Activated CD4-positive, alpha-beta T cell treated with anti-CD3 and anti-CD28 coated beads, Interleukin-2, amount 10 ng/mL, durations not matched to agents 7 days and 5 days (primary cell): ENCODE results near the gene NLRP10. TPM values are rescaled to one million over a fixed set of nuclear protein-coding genes. Genes with fewer than 3 reads are reported as not detected.

Source experiments
- CTCF ChIA-PET: fragments of 350-600 bp; sonication (Branson Sonifier 250); formaldehyde crosslinking; loops from one replicate; lab custom pipeline; 2021; ENCODE audit warnings: antibody characterized with exemption; lab: Charles Lee
- POLR2A ChIA-PET: fragments of 350-600 bp; sonication (Branson Sonifier 250); formaldehyde crosslinking; loops from one replicate; lab custom pipeline; 2021; ENCODE audit warnings: antibody characterized with exemption; lab: Charles Lee
- DNase-seq: peaks from one replicate; pipeline ENCODE4 v3.0.0-alpha.2; 2020
- H3K27ac Mint-ChIP-seq: one replicate; pipeline ENCODE4 v1.8.0; 2021; ENCODE audit warnings: mild to moderate bottlenecking, moderate library complexity, mixed read lengths
- H3K27me3 Mint-ChIP-seq: one replicate; pipeline ENCODE4 v1.8.0; 2021; ENCODE audit warnings: mixed read lengths
- H3K36me3 Mint-ChIP-seq: one replicate; pipeline ENCODE4 v1.8.0; 2021; ENCODE audit warnings: low read depth, mixed read lengths
- H3K4me1 Mint-ChIP-seq: one replicate; pipeline ENCODE4 v1.8.0; 2021; ENCODE audit warnings: mixed read lengths
- H3K4me3 Mint-ChIP-seq: one replicate; pipeline ENCODE4 v1.8.0; 2021; ENCODE audit warnings: mild to moderate bottlenecking, moderate library complexity, mixed read lengths
- H3K9me3 Mint-ChIP-seq: one replicate; pipeline ENCODE4 v1.8.0; 2021; ENCODE audit warnings: mixed read lengths
- total RNA-seq, 2 experiments: library from RNA; stranded (reverse); gene quantifications; one replicate each; pipeline ENCODE4 v1.2.3, GENCODE V29; 2021

Gene NLRP10
- not detected for total RNA-seq

DNA sequence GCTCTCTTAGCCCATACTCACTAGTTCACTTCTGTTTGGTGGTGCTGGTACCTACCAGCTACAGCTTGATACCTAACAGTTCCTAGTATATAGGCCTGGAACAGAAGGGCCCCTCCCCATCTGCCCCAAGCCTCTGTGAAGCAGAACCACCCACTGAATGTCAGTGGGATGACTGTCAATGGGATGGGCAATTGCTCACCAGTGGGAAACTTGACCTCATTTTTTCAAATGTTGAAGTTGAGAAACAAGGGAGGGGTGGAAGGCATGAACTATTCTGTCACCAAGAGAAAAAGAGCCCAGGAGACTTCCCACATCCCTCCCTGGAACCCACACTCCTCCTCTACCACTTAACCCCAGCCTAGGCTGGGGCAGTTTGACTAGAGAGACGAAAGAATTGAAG, at the start of gene NLRP10:
NLRP10 (minus strand) TSS at position 62 of the 400 bp plus-strand sequence. CDS start 1,952 bp downstream, outside the sequence.
- Mint-ChIP-seq H3K4me1 (no peaks in the 10 kb centered on the region), H3K9me3 (no peaks in the 10 kb centered on the region), H3K4me3 (no peak within 1 kb of the TSS), H3K27ac (no peak within 1 kb of the TSS), H3K36me3 (no peaks in the 10 kb centered on the region), H3K27me3 (peaks cover 5% of the 10 kb centered on the region)
- CTCF ChIA-PET: no interaction called here
- POLR2A ChIA-PET: no interaction called here
- DNase-seq: no peak

- no peak overlapping the region for H3K27ac Mint-ChIP-seq
- H3K36me3 Mint-ChIP-seq: no peaks in the 10 kb centered on the region
- H3K27me3 Mint-ChIP-seq: peaks cover 40% of the 10 kb centered on the region
- ChIA-PET POLR2A (no interaction called here), CTCF (interaction anchor here (0.7 to 1.0 kb wide), 2 partner anchors 75 to 648 kb away, joined by 3 to 6 read pairs; no protein-coding TSS in a partner anchor)
- H3K9me3 Mint-ChIP-seq: no peaks in the 10 kb centered on the region
- no peak for DNase-seq
- H3K4me1 Mint-ChIP-seq: peaks cover 5% of the 10 kb centered on the region
- H3K4me3 Mint-ChIP-seq: no peak overlapping the region
Observed at GRCh38 chr11:8013833-8014232, 48.6 kb upstream of the NLRP10 start.

DNA sequence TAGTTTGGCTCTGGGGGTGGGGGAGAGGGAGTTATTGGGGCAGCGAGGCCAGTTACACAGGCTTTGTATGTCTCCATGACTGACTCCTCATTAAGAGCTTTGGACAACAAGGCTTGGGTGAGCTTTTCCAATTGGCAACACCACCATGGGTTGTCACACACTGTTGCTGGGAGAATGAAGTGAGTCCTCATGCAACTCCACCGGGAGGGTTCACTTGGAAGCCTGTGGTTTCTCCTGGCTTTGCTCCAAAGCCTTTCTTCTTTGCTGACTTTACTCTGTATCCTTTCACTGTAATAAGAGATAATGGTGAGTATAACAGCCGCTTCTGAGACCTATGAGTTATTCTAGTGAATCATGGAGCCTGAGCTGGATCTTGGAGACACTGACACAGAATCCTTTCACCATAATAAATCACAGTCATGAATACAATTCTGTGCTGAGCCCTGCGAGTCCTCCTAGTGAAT, 46.8 kb upstream of the NLRP10 start:
- Mint-ChIP-seq H3K4me3 (no peak overlapping the region), H3K36me3 (no peaks in the 10 kb centered on the region), H3K9me3 (no peaks in the 10 kb centered on the region), H3K4me1 (no peaks in the 10 kb centered on the region), H3K27me3 (peaks cover 26% of the 10 kb centered on the region), H3K27ac (no peak overlapping the region)
- DNase-seq: no peak
- ChIA-PET POLR2A (no interaction called here), CTCF (interaction anchor here (0.5 kb wide), 1 partner anchor 298 kb away, joined by 3 read pairs; no protein-coding TSS in a partner anchor)

DNA sequence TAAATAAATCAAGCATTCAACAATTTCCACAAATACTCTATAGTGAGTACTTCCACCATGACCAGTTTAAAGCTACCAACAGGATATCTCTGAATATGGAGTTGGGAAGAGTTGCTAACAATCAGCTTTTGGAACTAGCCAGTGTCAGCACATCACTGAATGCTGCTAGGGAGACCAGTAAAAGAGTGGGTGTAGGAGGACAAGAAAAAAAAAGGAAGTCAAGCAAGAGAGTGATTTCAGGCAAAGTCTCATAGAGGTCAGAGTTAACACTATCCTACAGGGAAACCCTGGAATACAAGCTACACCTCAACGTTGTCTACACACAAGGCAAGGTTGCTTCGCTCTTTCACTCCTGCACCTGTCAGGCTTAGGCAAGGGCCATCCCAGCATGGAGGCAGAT, 46.1 kb upstream of the NLRP10 start:
- no peaks in the 10 kb centered on the region for H3K9me3 Mint-ChIP-seq
- ChIA-PET CTCF (interaction anchor here (0.5 to 1.8 kb wide), 3 partner anchors 76 to 298 kb away, joined by 3 to 6 read pairs (median 6); no protein-coding TSS in a partner anchor), POLR2A (no interaction called here)
- no peaks in the 10 kb centered on the region for H3K4me1 Mint-ChIP-seq
- no peak overlapping the region for H3K27ac Mint-ChIP-seq
- H3K36me3 Mint-ChIP-seq: no peaks in the 10 kb centered on the region
- H3K27me3 Mint-ChIP-seq: peaks cover 20% of the 10 kb centered on the region
- no peak overlapping the region for H3K4me3 Mint-ChIP-seq
- no peak for DNase-seq

GRCh38 chr11:8009856-8010255, 44.6 kb upstream of the NLRP10 start:
- ChIA-PET POLR2A (interaction anchor here (0.6 kb wide), 1 partner anchor 417 kb away, joined by 4 read pairs; no protein-coding TSS in a partner anchor), CTCF (interaction anchor here (0.7 to 1.8 kb wide), 4 partner anchors 19 to 89 kb away, joined by 3 to 6 read pairs (median 4); partner anchors contain the start of gene EIF3F)
- H3K4me3 Mint-ChIP-seq: no peak overlapping the region
- no peaks in the 10 kb centered on the region for H3K9me3 Mint-ChIP-seq
- H3K36me3 Mint-ChIP-seq: no peaks in the 10 kb centered on the region
- H3K27me3 Mint-ChIP-seq: peaks cover 10% of the 10 kb centered on the region
- no peak for DNase-seq
- H3K27ac Mint-ChIP-seq: no peak overlapping the region
- H3K4me1 Mint-ChIP-seq: no peaks in the 10 kb centered on the region

DNA sequence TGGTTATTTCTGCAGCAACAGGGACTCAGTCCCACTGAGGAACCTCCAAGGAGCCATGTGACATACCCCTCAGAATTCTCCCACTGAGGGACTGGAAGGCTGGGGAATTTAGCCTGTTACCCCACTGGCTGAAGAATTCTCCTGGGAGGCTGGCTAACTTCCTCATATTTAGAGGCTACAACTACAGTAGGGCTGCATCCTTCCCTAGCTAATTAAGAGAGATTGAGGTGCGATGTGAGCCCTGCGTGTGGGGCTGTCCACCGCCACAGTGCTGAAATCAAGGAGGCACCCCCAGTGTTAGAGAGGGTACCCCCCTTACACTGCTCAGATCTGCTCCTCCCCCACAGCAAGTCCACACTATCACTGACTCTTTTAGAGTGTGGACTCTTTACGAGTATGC, 43.0 kb upstream of the NLRP10 start:
- CTCF ChIA-PET: no interaction called here
- Mint-ChIP-seq H3K27ac (no peak overlapping the region), H3K4me3 (no peak overlapping the region), H3K36me3 (no peaks in the 10 kb centered on the region), H3K9me3 (no peaks in the 10 kb centered on the region), H3K27me3 (peaks cover 4% of the 10 kb centered on the region), H3K4me1 (no peaks in the 10 kb centered on the region)
- no peak for DNase-seq
- POLR2A ChIA-PET: no interaction called here

GRCh38 chr11:8006349-8006977, 41.2 kb upstream of the NLRP10 start:
- no peaks in the 10 kb centered on the region for H3K9me3 Mint-ChIP-seq
- CTCF ChIA-PET: interaction anchor here (0.7 to 2.1 kb wide), 10 partner anchors 9 to 94 kb away, joined by 3 to 10 read pairs (median 4); partner anchors contain the start of gene EIF3F
- H3K27ac Mint-ChIP-seq: no peak overlapping the region
- DNase-seq: peak; percentile 52
- no peak overlapping the region for H3K4me3 Mint-ChIP-seq
- H3K36me3 Mint-ChIP-seq: no peaks in the 10 kb centered on the region
- POLR2A ChIA-PET: no interaction called here
- no peaks in the 10 kb centered on the region for H3K27me3 Mint-ChIP-seq
- no peaks in the 10 kb centered on the region for H3K4me1 Mint-ChIP-seq

- Mint-ChIP-seq H3K9me3 (no peaks in the 10 kb centered on the region), H3K4me1 (no peaks in the 10 kb centered on the region), H3K27ac (no peak overlapping the region), H3K27me3 (no peaks in the 10 kb centered on the region), H3K4me3 (no peak overlapping the region), H3K36me3 (no peaks in the 10 kb centered on the region)
- no peak for DNase-seq
- CTCF ChIA-PET: interaction anchor here (1.7 to 2.1 kb wide), 3 partner anchors 10 to 95 kb away, joined by 5 to 10 read pairs (median 9); no protein-coding TSS in a partner anchor
- POLR2A ChIA-PET: no interaction called here
Observed at GRCh38 chr11:8005556-8005955, 40.3 kb upstream of the NLRP10 start.

DNA sequence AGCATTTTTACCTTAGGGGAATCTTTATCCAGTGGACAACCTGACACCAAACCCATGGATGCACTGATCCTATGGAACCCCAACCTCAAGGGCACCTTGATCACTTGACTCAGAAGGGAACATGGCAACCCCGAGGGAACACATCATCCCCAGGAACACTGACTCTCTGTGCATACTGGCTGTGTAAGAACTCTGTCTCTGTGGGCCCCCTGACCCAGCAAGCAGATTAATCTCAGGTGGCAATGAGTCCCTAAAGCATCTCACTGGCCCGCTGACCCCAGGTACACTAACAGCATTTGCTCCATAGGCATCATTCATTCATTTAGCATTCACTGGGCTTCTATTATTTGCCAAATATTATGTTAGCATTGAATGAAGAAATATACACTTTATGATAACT, 38.8 kb upstream of the NLRP10 start:
- H3K4me3 Mint-ChIP-seq: no peak overlapping the region
- H3K4me1 Mint-ChIP-seq: no peaks in the 10 kb centered on the region
- CTCF ChIA-PET: no interaction called here
- H3K9me3 Mint-ChIP-seq: no peaks in the 10 kb centered on the region
- H3K36me3 Mint-ChIP-seq: peaks cover 3% of the 10 kb centered on the region
- POLR2A ChIA-PET: no interaction called here
- no peak overlapping the region for H3K27ac Mint-ChIP-seq
- no peak for DNase-seq
- H3K27me3 Mint-ChIP-seq: no peaks in the 10 kb centered on the region

- Mint-ChIP-seq H3K4me1 (no peaks in the 10 kb centered on the region), H3K27me3 (no peaks in the 10 kb centered on the region), H3K9me3 (no peaks in the 10 kb centered on the region), H3K36me3 (peaks cover 6% of the 10 kb centered on the region), H3K27ac (no peak overlapping the region), H3K4me3 (no peak overlapping the region)
- ChIA-PET POLR2A (no interaction called here), CTCF (interaction anchor here (1.0 kb wide), 1 partner anchor 16 kb away, joined by 5 read pairs; the partner anchor contains the start of gene EIF3F)
- no peak for DNase-seq
Observed at GRCh38 chr11:8003187-8003586, 37.9 kb upstream of the NLRP10 start.

- ChIA-PET POLR2A (no interaction called here), CTCF (interaction anchor here (1.0 kb wide), 1 partner anchor 16 kb away, joined by 5 read pairs; the partner anchor contains the start of gene EIF3F)
- Mint-ChIP-seq H3K27me3 (no peaks in the 10 kb centered on the region), H3K9me3 (no peaks in the 10 kb centered on the region), H3K27ac (no peak overlapping the region), H3K36me3 (peaks cover 8% of the 10 kb centered on the region), H3K4me3 (no peak overlapping the region), H3K4me1 (no peaks in the 10 kb centered on the region)
- DNase-seq: no peak
Observed at GRCh38 chr11:8002676-8003075, 37.4 kb upstream of the NLRP10 start.

DNA sequence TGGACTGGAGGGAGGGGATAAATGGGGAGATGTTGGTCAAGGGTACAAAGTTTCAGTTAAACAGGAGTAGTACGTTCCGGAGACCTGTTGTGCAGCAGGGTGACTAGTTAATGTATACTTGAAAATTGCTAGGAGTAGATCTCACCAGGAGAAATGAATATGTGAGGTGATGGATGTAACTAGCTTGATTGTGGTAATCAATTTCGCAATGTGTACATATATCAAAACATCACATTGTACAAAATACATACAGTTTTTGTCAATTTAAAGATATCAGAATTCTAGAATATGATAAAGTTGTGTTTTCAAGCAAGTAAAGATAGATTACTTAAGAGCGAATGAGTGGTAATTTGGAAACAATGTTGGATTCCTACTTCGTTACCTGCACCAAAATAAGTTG, 35.1 kb upstream of the NLRP10 start:
- CTCF ChIA-PET: interaction anchor here (1.0 kb wide), 1 partner anchor 14 kb away, joined by 4 read pairs; the partner anchor contains the start of gene EIF3F
- no peak for DNase-seq

DNA sequence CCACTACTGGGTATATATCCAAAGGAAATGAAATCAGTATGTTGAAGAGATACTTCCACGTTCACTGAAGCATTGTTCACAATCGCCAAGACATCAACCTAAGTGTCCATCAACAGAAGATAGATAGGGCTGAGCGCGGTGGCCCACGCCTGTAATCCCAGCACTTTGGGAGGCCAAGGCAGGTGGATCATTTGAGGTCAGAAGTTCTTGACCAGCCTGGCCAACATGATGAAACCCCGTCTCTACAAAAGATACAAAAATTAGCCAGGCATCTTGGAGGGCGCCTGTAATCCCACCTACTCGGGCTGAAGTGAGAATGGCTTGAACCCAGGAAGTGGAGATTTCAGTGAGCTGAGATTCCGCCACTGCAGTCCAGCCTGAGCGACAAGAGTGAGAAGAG, 34.5 kb upstream of the NLRP10 start:
- no peak overlapping the region for H3K27ac Mint-ChIP-seq
- ChIA-PET CTCF (interaction anchor here (1.0 to 1.5 kb wide), 2 partner anchors 13 kb away, joined by 4 read pairs; partner anchors contain the start of gene EIF3F), POLR2A (no interaction called here)
- H3K9me3 Mint-ChIP-seq: no peaks in the 10 kb centered on the region
- H3K4me3 Mint-ChIP-seq: no peak overlapping the region
- DNase-seq: no peak
- no peaks in the 10 kb centered on the region for H3K27me3 Mint-ChIP-seq
- H3K4me1 Mint-ChIP-seq: peaks cover 13% of the 10 kb centered on the region
- H3K36me3 Mint-ChIP-seq: peaks cover 35% of the 10 kb centered on the region

More for the DNA sequence above, 35.1 kb upstream of the NLRP10 start:
- POLR2A ChIA-PET: no interaction called here
- no peak overlapping the region for H3K4me3 Mint-ChIP-seq
- H3K27ac Mint-ChIP-seq: no peak overlapping the region
- no peaks in the 10 kb centered on the region for H3K27me3 Mint-ChIP-seq
- peaks cover 29% of the 10 kb centered on the region for H3K36me3 Mint-ChIP-seq
- H3K9me3 Mint-ChIP-seq: no peaks in the 10 kb centered on the region
- H3K4me1 Mint-ChIP-seq: peaks cover 7% of the 10 kb centered on the region
